Caco-2 (cell line): ENCODE results near the gene ZNF407. TPM values are rescaled to one million over a fixed set of nuclear protein-coding genes. Genes with fewer than 3 reads are reported as not detected.

ENCODE experiments used
- BruUV-seq: library from RNA; stranded (reverse); fragments of 400-500 nt; replicated peaks from 2 replicates; lab custom pipeline; 2021; lab: Mats Ljungman, UMichigan
- CTCF ChIA-PET: fragments of 300-600 bp; sonication (Branson Sonifier 250); formaldehyde crosslinking; loops from one replicate; lab custom pipeline; 2022; ENCODE audit warnings: antibody characterized with exemption; lab: Charles Lee
- POLR2A ChIA-PET: fragments of 300-600 bp; sonication (Branson Sonifier 250); formaldehyde crosslinking; loops from one replicate; lab custom pipeline; 2022; ENCODE audit warnings: antibody characterized with exemption; lab: Charles Lee
- DNase-seq, 2 experiments: peaks; one replicate each; pipeline versions ENCODE4 v3.0.0 to v3.0.0-alpha.2; 2020 to 2022
- H3K27me3 ChIP-seq: replicated peaks from 2 replicates; pipeline ENCODE4 v1.6.0; 2011; ENCODE audit warnings: low read length; ENCODE audit not compliant: control insufficient read depth, insufficient read depth
- H3K36me3 ChIP-seq: 2 replicates; pipeline ENCODE4 v1.5.1; 2011; ENCODE audit warnings: low read length; ENCODE audit not compliant: control insufficient read depth, insufficient read depth
- H3K4me1 ChIP-seq: fragments of 250-450 bp; sonication (Bioruptor Pico); 2 replicates; pipeline ENCODE4 v1.5.1; 2020; ENCODE audit warnings: mild to moderate bottlenecking
- H3K4me3 ChIP-seq: 2 replicates; pipeline ENCODE4 v1.5.1; 2011; ENCODE audit warnings: low read depth, mild to moderate bottlenecking, control low read depth, low read length
- H3K9me3 ChIP-seq: fragments of 250-450 bp; sonication (Bioruptor Pico); 2 replicates; pipeline ENCODE4 v1.5.1; 2020; ENCODE audit warnings: mild to moderate bottlenecking, moderate library complexity
- H3K27ac Mint-ChIP-seq: one replicate; pipeline ENCODE4 v1.8.0; 2022; ENCODE audit warnings: mixed read lengths; ENCODE audit not compliant: unreplicated experiment
- H3K27me3 Mint-ChIP-seq: one replicate; pipeline ENCODE4 v1.8.0; 2022; ENCODE audit warnings: mixed read lengths; ENCODE audit not compliant: insufficient read depth, unreplicated experiment
- H3K36me3 Mint-ChIP-seq: one replicate; pipeline ENCODE4 v1.8.0; 2022; ENCODE audit warnings: mild to moderate bottlenecking, mixed read lengths; ENCODE audit not compliant: insufficient read depth, unreplicated experiment
- H3K4me1 Mint-ChIP-seq: one replicate; pipeline ENCODE4 v1.8.0; 2022; ENCODE audit warnings: low read depth, mixed read lengths; ENCODE audit not compliant: unreplicated experiment
- H3K4me3 Mint-ChIP-seq: one replicate; pipeline ENCODE4 v1.8.0; 2022; ENCODE audit warnings: mild to moderate bottlenecking, moderate library complexity, mixed read lengths; ENCODE audit not compliant: unreplicated experiment
- H3K9me3 Mint-ChIP-seq: one replicate; pipeline ENCODE4 v1.8.0; 2022; ENCODE audit warnings: mixed read lengths; ENCODE audit not compliant: unreplicated experiment
- intact Hi-C: fragments of 100-400 bp; cut with micrococcal nuclease; formaldehyde crosslinking; loops from one replicate; pipeline ENCODE4 v1.10.0; 2022; ENCODE audit not compliant: unreplicated experiment
- total RNA-seq: library from RNA; stranded (reverse); gene quantifications from 2 replicates; pipeline ENCODE4 v1.2.3, GENCODE V29; 2022
- TF ChIP-seq, protein P1 (sequence below), 2 experiments: fragments of 200-600 bp in 1 of 2; IDR thresholded peaks; 1 replicate in 1 of 2; 2 replicates in 1 of 2; pipeline versions ENCODE4 v1.5.1 to v1.8.0; 2011 to 2022; ENCODE audit warnings: antibody characterized with exemption in 1 of 2, control low read depth in 1 of 2, inconsistent platforms in 1 of 2, low read depth in 1 of 2, low read length in 1 of 2, mild to moderate bottlenecking in 1 of 2, moderate library complexity in 1 of 2; ENCODE audit not compliant: insufficient read depth in 1 of 2, severe bottlenecking in 1 of 2, unreplicated experiment in 1 of 2

Gene ZNF407
- total RNA-seq, 1 experiment from 2014 or later = 4.7 TPM

DNA sequence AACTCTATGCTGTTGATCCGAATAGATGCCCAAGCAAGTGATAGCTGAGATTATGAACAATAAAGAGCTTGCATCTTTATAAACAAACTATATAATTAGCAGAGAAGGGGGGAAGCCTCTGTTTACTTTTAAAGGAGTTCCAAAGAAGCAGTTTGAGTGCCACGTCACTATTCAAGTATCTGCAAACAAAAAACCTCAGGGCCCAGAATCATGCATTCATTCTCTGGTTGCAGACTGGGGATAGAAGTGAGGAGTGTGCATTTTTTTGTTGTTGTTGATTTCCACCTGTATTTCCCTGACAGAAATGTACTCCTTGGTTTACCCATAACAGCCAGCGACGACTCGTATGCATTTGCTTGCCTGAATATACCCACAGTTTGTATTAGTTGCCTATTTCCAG, 347.0 kb downstream of the ZNF407 start:
- Mint-ChIP-seq H3K27me3 (no peaks in the 10 kb centered on the region), H3K27ac (no peak overlapping the region), H3K9me3 (no peaks in the 10 kb centered on the region), H3K4me1 (no peaks in the 10 kb centered on the region), H3K36me3 (no peaks in the 10 kb centered on the region), H3K4me3 (no peak overlapping the region)
- POLR2A ChIA-PET = no interaction called here
- CTCF ChIA-PET = no interaction called here
- Histone ChIP-seq H3K36me3 (no peaks in the 10 kb centered on the region), H3K9me3 (no peaks in the 10 kb centered on the region), H3K27me3 (no peaks in the 10 kb centered on the region), H3K4me1 (no peaks in the 10 kb centered on the region), H3K4me3 (no peak overlapping the region)
- DNase-seq = no peak
- intact Hi-C loops = no loop called here
- TF ChIP-seq, protein P1, sequence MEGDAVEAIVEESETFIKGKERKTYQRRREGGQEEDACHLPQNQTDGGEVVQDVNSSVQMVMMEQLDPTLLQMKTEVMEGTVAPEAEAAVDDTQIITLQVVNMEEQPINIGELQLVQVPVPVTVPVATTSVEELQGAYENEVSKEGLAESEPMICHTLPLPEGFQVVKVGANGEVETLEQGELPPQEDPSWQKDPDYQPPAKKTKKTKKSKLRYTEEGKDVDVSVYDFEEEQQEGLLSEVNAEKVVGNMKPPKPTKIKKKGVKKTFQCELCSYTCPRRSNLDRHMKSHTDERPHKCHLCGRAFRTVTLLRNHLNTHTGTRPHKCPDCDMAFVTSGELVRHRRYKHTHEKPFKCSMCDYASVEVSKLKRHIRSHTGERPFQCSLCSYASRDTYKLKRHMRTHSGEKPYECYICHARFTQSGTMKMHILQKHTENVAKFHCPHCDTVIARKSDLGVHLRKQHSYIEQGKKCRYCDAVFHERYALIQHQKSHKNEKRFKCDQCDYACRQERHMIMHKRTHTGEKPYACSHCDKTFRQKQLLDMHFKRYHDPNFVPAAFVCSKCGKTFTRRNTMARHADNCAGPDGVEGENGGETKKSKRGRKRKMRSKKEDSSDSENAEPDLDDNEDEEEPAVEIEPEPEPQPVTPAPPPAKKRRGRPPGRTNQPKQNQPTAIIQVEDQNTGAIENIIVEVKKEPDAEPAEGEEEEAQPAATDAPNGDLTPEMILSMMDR (IDR thresholded peaks at IDR 0.05; ENCODE audit: insufficient read depth in 1 of 2, low read depth in 1 of 2, low read length in 1 of 2, severe bottlenecking in 1 of 2, unreplicated experiment in 1 of 2) = no peak
- no TSS peak for BruUV-seq

DNA sequence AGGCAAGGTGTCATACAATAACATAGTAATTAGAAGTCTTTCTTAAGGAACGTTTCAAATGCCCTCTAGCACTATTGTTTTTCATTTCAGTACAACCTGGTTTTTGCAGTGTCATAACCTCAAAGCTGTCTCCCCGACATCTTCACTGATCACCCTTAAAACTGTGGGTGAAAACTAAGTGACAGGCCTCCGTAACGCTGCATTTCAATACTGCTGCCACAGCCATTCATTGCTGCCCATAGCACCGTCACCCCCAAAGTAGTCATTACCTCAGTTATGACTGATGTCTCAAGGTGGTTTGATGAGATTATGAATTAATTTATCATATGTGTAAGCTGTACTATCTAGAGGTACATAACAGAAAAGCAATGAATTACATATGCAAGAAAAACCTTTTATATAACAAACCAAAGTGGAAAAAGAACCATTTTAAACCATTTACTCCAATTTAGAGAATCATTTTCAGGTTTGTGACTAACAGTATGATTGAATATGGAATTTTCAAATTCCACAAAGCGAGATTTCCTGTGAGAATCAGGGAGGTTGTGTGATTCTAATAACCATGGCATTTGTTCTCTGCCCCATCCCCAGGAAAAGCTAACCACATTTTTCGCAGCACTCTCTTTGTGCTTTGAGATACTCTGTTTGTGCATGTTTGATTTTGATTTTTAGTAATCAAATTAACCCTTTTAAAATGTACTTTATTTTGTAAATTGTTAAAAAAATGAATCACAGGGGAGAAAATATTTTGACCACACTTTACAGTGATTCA, 348.3 kb downstream of the ZNF407 start:
- no TSS peak for BruUV-seq
- H3K27ac Mint-ChIP-seq = no peak overlapping the region
- H3K27me3 ChIP-seq = no peaks in the 10 kb centered on the region
- H3K36me3 ChIP-seq = no peaks in the 10 kb centered on the region
- H3K27me3 Mint-ChIP-seq = no peaks in the 10 kb centered on the region
- CTCF ChIA-PET = no interaction called here
- TF ChIP-seq, protein P1 (IDR thresholded peaks at IDR 0.05; ENCODE audit: insufficient read depth in 1 of 2, low read depth in 1 of 2, low read length in 1 of 2, severe bottlenecking in 1 of 2, unreplicated experiment in 1 of 2) = no peak
- no peaks in the 10 kb centered on the region for H3K36me3 Mint-ChIP-seq
- intact Hi-C loops = no loop called here
- no peak for DNase-seq
- H3K4me3 ChIP-seq = no peak overlapping the region
- no peaks in the 10 kb centered on the region for H3K4me1 ChIP-seq
- no peaks in the 10 kb centered on the region for H3K9me3 Mint-ChIP-seq
- no peaks in the 10 kb centered on the region for H3K9me3 ChIP-seq
- POLR2A ChIA-PET = no interaction called here
- no peaks in the 10 kb centered on the region for H3K4me1 Mint-ChIP-seq
- H3K4me3 Mint-ChIP-seq = no peak overlapping the region

- Histone ChIP-seq H3K4me3 (no peak overlapping the region), H3K9me3 (no peaks in the 10 kb centered on the region), H3K36me3 (no peaks in the 10 kb centered on the region), H3K4me1 (no peaks in the 10 kb centered on the region), H3K27me3 (no peaks in the 10 kb centered on the region)
- intact Hi-C loops = no loop called here
- BruUV-seq = no TSS peak
- POLR2A ChIA-PET = no interaction called here
- CTCF ChIA-PET = no interaction called here
- Mint-ChIP-seq H3K4me1 (no peaks in the 10 kb centered on the region), H3K27me3 (no peaks in the 10 kb centered on the region), H3K36me3 (no peaks in the 10 kb centered on the region), H3K4me3 (no peak overlapping the region), H3K9me3 (no peaks in the 10 kb centered on the region), H3K27ac (no peak overlapping the region)
- no peak for DNase-seq
- TF ChIP-seq, protein P1 (IDR thresholded peaks at IDR 0.05; ENCODE audit: insufficient read depth in 1 of 2, low read depth in 1 of 2, low read length in 1 of 2, severe bottlenecking in 1 of 2, unreplicated experiment in 1 of 2) = no peak
Measured at GRCh38 chr18:74946646-74947375, 349.1 kb downstream of the ZNF407 start.
